B cell (primary cell): Measurements from ENCODE around the gene INSM1.

ENCODE experiments used
- EZH2 ChIP-seq: IDR thresholded peaks from 2 replicates; pipeline ENCODE4 v1.6.1; 2012; ENCODE audit warnings: borderline replicate concordance, low read depth, mild to moderate bottlenecking, moderate library complexity, low read length; ENCODE audit not compliant: insufficient read depth, poor library complexity, severe bottlenecking
- TF ChIP-seq, protein P1 (sequence below): fragments of 200-600 bp; IDR thresholded peaks from one replicate; pipeline ENCODE4 v1.8.0; 2022; ENCODE audit warnings: antibody characterized with exemption, mild to moderate bottlenecking

- TF ChIP-seq, protein P1, sequence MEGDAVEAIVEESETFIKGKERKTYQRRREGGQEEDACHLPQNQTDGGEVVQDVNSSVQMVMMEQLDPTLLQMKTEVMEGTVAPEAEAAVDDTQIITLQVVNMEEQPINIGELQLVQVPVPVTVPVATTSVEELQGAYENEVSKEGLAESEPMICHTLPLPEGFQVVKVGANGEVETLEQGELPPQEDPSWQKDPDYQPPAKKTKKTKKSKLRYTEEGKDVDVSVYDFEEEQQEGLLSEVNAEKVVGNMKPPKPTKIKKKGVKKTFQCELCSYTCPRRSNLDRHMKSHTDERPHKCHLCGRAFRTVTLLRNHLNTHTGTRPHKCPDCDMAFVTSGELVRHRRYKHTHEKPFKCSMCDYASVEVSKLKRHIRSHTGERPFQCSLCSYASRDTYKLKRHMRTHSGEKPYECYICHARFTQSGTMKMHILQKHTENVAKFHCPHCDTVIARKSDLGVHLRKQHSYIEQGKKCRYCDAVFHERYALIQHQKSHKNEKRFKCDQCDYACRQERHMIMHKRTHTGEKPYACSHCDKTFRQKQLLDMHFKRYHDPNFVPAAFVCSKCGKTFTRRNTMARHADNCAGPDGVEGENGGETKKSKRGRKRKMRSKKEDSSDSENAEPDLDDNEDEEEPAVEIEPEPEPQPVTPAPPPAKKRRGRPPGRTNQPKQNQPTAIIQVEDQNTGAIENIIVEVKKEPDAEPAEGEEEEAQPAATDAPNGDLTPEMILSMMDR, result no peak
- no peak for TF ChIP-seq EZH2
Observed at GRCh38 chr20:20407891-20408805, 40.2 kb downstream of the INSM1 start.
